HG02981 (cell line): ENCODE results near the gene TBXA2R.
"Not testable (repeated sequence)": the region's sequence is repeated elsewhere in the genome, so short reads cannot be mapped to it uniquely, and the experiment has no call there.

Experiments
- ATAC-seq: cut with Tn5 transposase; IDR thresholded peaks from one replicate; pipeline ENCODE4 v1.9.1; 2021; ENCODE audit warnings: mild to moderate bottlenecking, moderate library complexity; ENCODE audit not compliant: unreplicated experiment

The TBXA2R gene

GRCh38 chr19:3641515-3642269, 35.0 kb upstream of the TBXA2R start:
- no peak for ATAC-seq

- ATAC-seq = no peak
Observed at GRCh38 chr19:3639479-3639878, 32.8 kb upstream of the TBXA2R start.

GRCh38 chr19:3638208-3639193, 31.8 kb upstream of the TBXA2R start:
- no peak for ATAC-seq

- ATAC-seq = no peak
Observed at GRCh38 chr19:3637621-3638020, 30.9 kb upstream of the TBXA2R start.

GRCh38 chr19:3636962-3637361, 30.3 kb upstream of the TBXA2R start:
- ATAC-seq = no peak

- ATAC-seq = no peak
Observed at GRCh38 chr19:3636506-3636905, 29.8 kb upstream of the TBXA2R start.

- ATAC-seq = no peak
Observed at GRCh38 chr19:3634496-3635045, 27.9 kb upstream of the TBXA2R start.

GRCh38 chr19:3633559-3633988, 26.9 kb upstream of the TBXA2R start:
- ATAC-seq = no peak

GRCh38 chr19:3632739-3633558, 26.3 kb upstream of the TBXA2R start:
- no peak for ATAC-seq

GRCh38 chr19:3632098-3632497, 25.4 kb upstream of the TBXA2R start:
- no peak for ATAC-seq

GRCh38 chr19:3631053-3631861, 24.6 kb upstream of the TBXA2R start:
- no peak for ATAC-seq

GRCh38 chr19:3628766-3629165, 22.1 kb upstream of the TBXA2R start:
- not testable (repeated sequence) for ATAC-seq

GRCh38 chr19:3627351-3627723, 20.7 kb upstream of the TBXA2R start:
- no peak for ATAC-seq

GRCh38 chr19:3626473-3627350, 20.0 kb upstream of the TBXA2R start, which contains the start of gene CACTIN:
CACTIN (minus strand) TSS chr19:3626790; CDS start chr19:3626762, 28 bp downstream.
- ATAC-seq = peak; percentile 76

- peak; percentile 4 for ATAC-seq
Observed at GRCh38 chr19:3625996-3626472, 19.4 kb upstream of the TBXA2R start.

GRCh38 chr19:3623716-3624115, 17.0 kb upstream of the TBXA2R start:
- no peak for ATAC-seq

- no peak for ATAC-seq
Observed at GRCh38 chr19:3622224-3622623, 15.5 kb upstream of the TBXA2R start.

GRCh38 chr19:3621689-3622088, 15.0 kb upstream of the TBXA2R start:
- no peak for ATAC-seq
